ENCODE data around the gene NUP93.

NUP93 gene

DNA sequence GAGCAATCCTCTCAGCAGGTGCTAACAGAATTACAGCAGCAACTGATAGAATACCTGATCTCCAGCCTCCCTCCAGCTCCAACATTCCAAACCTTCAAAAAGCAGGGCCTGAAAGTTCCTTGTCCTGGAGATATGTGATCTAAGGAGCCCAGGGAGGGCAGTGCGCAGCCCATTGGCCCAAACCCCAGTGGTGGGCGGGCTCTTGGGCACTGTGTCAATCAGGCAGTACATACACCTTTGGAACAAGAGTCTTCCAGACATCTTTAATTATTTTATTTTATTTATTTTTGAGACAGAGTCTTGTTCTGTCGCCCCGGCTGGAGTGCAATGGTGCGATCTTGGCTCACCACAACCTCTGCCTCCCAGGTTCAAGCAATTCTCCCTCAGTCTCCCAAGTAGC is 159.3 kb downstream of the NUP93 start (continued):
- TF ChIP-seq, protein P1, sequence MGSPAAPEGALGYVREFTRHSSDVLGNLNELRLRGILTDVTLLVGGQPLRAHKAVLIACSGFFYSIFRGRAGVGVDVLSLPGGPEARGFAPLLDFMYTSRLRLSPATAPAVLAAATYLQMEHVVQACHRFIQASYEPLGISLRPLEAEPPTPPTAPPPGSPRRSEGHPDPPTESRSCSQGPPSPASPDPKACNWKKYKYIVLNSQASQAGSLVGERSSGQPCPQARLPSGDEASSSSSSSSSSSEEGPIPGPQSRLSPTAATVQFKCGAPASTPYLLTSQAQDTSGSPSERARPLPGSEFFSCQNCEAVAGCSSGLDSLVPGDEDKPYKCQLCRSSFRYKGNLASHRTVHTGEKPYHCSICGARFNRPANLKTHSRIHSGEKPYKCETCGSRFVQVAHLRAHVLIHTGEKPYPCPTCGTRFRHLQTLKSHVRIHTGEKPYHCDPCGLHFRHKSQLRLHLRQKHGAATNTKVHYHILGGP (tag by site-specific recombination; IDR thresholded peaks at IDR 0.05) = no peak

DNA sequence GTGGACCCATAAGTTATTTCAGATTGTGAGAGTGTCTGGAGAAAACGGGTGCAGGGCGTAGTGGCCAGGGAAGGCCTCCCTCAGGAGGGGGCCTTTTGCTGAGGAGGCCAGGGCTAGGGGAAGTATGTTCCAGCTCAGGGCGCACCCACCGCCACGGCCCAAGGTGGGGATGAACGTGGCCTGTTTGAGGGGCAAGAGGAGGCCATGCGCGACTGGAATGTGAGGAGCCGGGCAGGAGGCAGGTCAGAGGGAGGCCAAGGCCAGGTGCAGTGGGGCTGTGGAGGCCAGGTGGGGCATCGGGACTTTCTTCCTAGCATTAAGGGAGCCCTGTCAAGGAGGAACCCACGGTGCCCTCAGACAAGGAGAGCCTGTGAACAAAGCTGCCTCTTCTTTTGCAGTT is 161.8 kb downstream of the NUP93 start:
- H3K4me3 ChIP-seq (ENCODE audit: low read depth, low read length) = no peak overlapping the region
- TF ChIP-seq ZNF555 (tag by site-specific recombination; conservative IDR thresholded peaks at IDR 0.05) (no peak), ZNF548 (tag by site-specific recombination; IDR thresholded peaks at IDR 0.05) (no peak), ZBTB48 (tag by site-specific recombination; IDR thresholded peaks at IDR 0.05) (no peak), SALL2 (tag by site-specific recombination; IDR thresholded peaks at IDR 0.05; ENCODE audit: borderline replicate concordance) (no peak), ZNF549 (tag by site-specific recombination; IDR thresholded peaks at IDR 0.05) (no peak)
- TF ChIP-seq, protein P2, sequence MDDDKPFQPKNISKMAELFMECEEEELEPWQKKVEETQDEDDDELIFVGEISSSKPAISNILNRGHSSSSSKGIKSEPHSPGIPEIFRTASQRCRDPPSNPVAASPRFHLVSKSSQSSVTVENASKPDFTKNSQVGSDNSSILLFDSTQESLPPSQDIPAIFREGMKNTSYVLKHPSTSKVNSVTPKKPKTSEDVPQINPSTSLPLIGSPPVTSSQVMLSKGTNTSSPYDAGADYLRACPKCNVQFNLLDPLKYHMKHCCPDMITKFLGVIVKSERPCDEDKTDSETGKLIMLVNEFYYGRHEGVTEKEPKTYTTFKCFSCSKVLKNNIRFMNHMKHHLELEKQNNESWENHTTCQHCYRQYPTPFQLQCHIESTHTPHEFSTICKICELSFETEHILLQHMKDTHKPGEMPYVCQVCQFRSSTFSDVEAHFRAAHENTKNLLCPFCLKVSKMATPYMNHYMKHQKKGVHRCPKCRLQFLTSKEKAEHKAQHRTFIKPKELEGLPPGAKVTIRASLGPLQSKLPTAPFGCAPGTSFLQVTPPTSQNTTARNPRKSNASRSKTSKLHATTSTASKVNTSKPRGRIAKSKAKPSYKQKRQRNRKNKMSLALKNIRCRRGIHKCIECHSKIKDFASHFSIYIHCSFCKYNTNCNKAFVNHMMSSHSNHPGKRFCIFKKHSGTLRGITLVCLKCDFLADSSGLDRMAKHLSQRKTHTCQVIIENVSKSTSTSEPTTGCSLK (tag by site-specific recombination; IDR thresholded peaks at IDR 0.05) = no peak
- TF ChIP-seq, protein P3, sequence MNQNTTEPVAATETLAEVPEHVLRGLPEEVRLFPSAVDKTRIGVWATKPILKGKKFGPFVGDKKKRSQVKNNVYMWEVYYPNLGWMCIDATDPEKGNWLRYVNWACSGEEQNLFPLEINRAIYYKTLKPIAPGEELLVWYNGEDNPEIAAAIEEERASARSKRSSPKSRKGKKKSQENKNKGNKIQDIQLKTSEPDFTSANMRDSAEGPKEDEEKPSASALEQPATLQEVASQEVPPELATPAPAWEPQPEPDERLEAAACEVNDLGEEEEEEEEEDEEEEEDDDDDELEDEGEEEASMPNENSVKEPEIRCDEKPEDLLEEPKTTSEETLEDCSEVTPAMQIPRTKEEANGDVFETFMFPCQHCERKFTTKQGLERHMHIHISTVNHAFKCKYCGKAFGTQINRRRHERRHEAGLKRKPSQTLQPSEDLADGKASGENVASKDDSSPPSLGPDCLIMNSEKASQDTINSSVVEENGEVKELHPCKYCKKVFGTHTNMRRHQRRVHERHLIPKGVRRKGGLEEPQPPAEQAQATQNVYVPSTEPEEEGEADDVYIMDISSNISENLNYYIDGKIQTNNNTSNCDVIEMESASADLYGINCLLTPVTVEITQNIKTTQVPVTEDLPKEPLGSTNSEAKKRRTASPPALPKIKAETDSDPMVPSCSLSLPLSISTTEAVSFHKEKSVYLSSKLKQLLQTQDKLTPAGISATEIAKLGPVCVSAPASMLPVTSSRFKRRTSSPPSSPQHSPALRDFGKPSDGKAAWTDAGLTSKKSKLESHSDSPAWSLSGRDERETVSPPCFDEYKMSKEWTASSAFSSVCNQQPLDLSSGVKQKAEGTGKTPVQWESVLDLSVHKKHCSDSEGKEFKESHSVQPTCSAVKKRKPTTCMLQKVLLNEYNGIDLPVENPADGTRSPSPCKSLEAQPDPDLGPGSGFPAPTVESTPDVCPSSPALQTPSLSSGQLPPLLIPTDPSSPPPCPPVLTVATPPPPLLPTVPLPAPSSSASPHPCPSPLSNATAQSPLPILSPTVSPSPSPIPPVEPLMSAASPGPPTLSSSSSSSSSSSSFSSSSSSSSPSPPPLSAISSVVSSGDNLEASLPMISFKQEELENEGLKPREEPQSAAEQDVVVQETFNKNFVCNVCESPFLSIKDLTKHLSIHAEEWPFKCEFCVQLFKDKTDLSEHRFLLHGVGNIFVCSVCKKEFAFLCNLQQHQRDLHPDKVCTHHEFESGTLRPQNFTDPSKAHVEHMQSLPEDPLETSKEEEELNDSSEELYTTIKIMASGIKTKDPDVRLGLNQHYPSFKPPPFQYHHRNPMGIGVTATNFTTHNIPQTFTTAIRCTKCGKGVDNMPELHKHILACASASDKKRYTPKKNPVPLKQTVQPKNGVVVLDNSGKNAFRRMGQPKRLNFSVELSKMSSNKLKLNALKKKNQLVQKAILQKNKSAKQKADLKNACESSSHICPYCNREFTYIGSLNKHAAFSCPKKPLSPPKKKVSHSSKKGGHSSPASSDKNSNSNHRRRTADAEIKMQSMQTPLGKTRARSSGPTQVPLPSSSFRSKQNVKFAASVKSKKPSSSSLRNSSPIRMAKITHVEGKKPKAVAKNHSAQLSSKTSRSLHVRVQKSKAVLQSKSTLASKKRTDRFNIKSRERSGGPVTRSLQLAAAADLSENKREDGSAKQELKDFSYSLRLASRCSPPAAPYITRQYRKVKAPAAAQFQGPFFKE (tag by site-specific recombination; IDR thresholded peaks at IDR 0.05; ENCODE audit: borderline replicate concordance) = no peak
- TF ChIP-seq, protein P4, sequence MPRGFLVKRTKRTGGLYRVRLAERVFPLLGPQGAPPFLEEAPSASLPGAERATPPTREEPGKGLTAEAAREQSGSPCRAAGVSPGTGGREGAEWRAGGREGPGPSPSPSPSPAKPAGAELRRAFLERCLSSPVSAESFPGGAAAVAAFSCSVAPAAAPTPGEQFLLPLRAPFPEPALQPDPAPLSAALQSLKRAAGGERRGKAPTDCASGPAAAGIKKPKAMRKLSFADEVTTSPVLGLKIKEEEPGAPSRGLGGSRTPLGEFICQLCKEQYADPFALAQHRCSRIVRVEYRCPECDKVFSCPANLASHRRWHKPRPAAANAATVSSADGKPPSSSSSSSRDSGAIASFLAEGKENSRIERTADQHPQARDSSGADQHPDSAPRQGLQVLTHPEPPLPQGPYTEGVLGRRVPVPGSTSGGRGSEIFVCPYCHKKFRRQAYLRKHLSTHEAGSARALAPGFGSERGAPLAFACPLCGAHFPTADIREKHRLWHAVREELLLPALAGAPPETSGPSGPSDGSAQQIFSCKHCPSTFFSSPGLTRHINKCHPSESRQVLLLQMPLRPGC (tag by site-specific recombination; IDR thresholded peaks at IDR 0.05) = no peak
- TF ChIP-seq, protein P5, sequence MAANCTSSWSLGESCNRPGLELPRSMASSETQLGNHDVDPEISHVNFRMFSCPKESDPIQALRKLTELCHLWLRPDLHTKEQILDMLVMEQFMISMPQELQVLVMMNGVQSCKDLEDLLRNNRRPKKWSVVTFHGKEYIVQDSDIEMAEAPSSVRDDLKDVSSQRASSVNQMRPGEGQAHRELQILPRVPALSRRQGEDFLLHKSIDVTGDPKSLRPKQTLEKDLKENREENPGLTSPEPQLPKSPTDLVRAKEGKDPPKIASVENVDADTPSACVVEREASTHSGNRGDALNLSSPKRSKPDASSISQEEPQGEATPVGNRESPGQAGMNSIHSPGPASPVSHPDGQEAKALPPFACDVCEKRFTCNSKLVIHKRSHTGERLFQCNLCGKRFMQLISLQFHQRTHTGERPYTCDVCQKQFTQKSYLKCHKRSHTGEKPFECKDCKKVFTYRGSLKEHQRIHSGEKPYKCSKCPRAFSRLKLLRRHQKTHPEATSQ (tag by site-specific recombination; IDR thresholded peaks at IDR 0.05) = no peak
- H3K9me3 ChIP-seq (ENCODE audit: control insufficient read depth, insufficient read depth, low read depth, low read length) = no peaks in the 10 kb centered on the region
- H3K36me3 ChIP-seq (ENCODE audit: control insufficient read depth in 2 of 2, insufficient read depth in 1 of 2, low read length in 2 of 2) = no peaks in the 10 kb centered on the region
- H3K4me1 ChIP-seq (ENCODE audit: control insufficient read depth, insufficient read depth, low read length) = no peaks in the 10 kb centered on the region
- POLR2A ChIA-PET = no interaction called here
- CTCF ChIA-PET = interaction anchor here (0.6 to 1.4 kb wide), 2 partner anchors 23 to 25 kb away, joined by 3 to 4 read pairs; no protein-coding TSS in a partner anchor
- H3K27ac ChIP-seq (ENCODE audit: extremely low read depth, low read depth, low read length) = no peak overlapping the region

Measured in HEK293 (cell line).